Measurements from ENCODE around the gene UNC5A.

- TF ChIP-seq GATA3 (IDR thresholded peaks at IDR 0.05; ENCODE audit: low read depth, low read length) (no peak), GATA2 (IDR thresholded peaks at IDR 0.05; ENCODE audit: low read depth, low read length) (no peak)
Measured at GRCh38 chr5:176794509-176794908, 15.8 kb upstream of the UNC5A start.
